GM18870 (cell line): Measurements from ENCODE around the gene MTPN.
A peak's percentile ranks its signal among the peaks of the same experiment; 100 is the strongest.

Experiments
- ATAC-seq: cut with Tn5 transposase; IDR thresholded peaks from one replicate; pipeline ENCODE4 v1.9.1; 2021; ENCODE audit warnings: moderate library complexity; ENCODE audit not compliant: unreplicated experiment

The MTPN gene, protein sequence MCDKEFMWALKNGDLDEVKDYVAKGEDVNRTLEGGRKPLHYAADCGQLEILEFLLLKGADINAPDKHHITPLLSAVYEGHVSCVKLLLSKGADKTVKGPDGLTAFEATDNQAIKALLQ

GRCh38 chr7:135977007-135977741, at the start of gene MTPN:
Gene MTPN (minus strand): TSS chr7:135977359. CDS start chr7:135977100, 259 bp downstream.
- peak; percentile 41 for ATAC-seq

- ATAC-seq, result no peak
These were observed 49.0 kb upstream of the MTPN start for GRCh38 chr7:136026209-136026608.

GRCh38 chr7:136023134-136023869, 46.1 kb upstream of the MTPN start:
- ATAC-seq, result no peak

GRCh38 chr7:136020556-136020955, 43.4 kb upstream of the MTPN start:
- ATAC-seq, result no peak

DNA sequence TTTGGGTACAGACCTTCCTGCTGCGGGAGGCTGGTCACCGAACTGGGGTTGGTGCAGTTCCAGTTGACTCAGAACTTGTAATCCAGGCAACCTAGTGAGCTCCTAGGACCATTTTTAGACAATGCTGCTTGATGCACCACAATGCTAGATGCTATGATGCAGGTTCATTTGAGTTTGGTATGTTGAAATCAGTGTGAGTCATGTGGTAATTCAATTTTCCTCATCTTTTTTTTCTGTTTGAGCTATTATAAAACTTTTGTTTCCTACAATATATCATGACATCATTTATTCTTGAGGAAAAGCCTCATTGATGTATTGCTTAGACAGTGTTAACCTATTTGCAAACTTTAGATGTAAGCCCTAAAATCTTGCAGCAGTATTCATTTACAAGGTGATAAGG, 40.9 kb upstream of the MTPN start:
- ATAC-seq, result no peak

GRCh38 chr7:136016649-136017395, 39.7 kb upstream of the MTPN start:
- peak; percentile 73 for ATAC-seq

- ATAC-seq, result no peak
These were observed 38.5 kb upstream of the MTPN start for GRCh38 chr7:136015638-136016037.

GRCh38 chr7:136014659-136015058, 37.5 kb upstream of the MTPN start:
- no peak for ATAC-seq

DNA sequence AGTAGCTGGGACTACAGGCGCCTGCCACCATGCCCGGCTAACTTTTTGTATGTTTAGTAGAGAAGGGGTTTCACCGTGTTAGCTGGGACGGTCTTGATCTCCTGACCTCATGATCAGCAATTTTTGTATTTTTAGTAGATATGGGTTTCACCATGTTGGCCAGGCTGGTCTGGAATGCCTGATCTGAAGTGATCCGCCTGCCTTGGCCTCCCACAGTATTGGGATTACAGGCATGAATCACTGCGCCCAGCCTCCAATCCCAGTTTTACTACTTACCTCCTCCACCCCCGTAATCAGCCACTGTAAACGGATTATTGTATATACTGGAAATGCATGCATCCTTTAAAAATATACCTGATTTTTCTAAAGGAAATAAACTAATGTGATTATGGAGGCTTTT, 35.1 kb upstream of the MTPN start:
- ATAC-seq, result no peak

DNA sequence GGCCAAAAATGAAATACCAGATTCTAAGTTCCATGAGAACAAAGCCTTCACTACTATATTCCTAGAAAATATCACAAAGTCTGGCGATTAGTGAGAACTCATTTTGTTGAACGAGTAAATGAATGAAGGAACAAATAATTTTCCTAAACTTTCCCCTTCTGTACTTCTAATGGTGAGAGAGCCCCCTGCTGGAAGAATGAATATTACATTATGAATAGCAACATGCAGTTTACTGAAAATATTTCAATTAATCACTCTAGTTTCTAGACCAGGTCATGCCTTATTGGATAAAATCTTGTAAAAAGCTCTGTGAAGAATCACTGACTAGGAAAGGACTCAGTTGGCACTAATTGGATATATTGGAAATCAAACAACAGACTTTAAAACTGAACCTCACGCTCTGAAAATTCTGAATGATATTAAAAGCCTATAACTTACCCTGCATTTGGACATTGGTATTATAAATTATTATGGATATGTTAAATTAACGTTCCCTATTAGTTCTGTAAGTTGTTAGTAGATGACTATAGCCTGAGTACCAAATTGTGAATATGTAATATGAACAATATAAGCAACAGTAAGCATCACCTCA, 32.4 kb upstream of the MTPN start:
- no peak for ATAC-seq

DNA sequence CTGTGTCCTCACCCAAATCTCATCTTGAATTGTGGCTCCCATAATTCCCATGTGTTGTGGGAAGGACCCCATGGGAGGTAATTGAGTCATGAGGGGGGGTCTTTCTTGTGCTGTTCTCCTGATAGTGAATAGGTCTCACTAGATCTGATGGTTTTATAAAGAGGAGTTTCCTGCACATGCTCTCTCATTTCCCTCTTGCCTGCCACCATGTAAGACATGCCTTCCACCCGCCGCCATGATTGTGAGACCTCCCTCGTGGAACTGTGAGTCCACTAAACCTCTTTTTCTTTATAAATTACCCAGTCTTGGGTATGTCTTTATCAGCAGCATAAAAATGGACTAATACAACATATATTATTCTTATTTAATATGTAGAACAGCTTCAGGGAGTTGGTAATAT, 29.0 kb upstream of the MTPN start:
- ATAC-seq, result no peak

- ATAC-seq, result no peak
These were observed 26.9 kb upstream of the MTPN start for GRCh38 chr7:136004083-136004482.

GRCh38 chr7:136002802-136003201, 25.6 kb upstream of the MTPN start:
- ATAC-seq, result no peak

- ATAC-seq, result no peak
These were observed 23.2 kb upstream of the MTPN start for GRCh38 chr7:136000288-136000913.

GRCh38 chr7:135998081-135998480, 20.9 kb upstream of the MTPN start:
- ATAC-seq, result no peak

DNA sequence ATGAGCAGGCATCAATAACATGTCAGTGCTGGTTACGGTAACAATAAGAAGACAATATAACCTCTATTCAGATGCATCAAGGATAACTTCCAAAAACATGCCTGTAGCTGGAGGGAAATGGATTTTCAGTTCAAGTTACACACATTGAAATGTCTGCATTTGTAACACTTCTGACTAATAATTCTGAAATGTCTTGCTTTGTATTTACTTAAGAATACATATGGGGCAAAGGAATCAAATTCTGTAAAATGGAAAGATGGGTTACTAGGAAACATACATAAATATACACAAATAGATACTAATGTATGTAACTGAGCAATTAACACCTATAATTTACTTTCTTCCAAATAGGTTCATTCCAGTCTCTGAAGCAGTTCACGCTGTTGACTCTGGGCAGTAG, 18.6 kb upstream of the MTPN start:
- no peak for ATAC-seq

- ATAC-seq, result no peak
These were observed 17.5 kb upstream of the MTPN start for GRCh38 chr7:135994466-135995205.

DNA sequence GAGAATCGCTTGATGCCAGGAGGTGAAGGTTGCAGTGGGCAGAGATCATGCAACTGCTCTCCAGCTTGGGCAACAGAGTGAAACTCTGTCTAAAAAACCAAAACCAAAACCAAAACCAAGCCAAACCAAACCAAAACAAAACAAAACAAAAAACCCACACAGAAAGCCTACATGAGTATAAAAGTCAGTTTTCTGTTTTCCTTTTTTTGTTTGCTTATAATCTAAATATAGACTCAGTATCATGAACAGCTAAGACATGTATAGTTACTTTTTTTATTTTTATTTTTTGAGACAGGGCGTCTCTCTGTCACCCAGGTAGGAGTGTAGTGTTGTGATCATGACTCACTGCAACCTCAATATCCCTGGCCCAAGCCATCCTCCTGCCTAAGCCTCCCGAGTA, 16.8 kb upstream of the MTPN start:
- ATAC-seq, result peak; percentile 78

DNA sequence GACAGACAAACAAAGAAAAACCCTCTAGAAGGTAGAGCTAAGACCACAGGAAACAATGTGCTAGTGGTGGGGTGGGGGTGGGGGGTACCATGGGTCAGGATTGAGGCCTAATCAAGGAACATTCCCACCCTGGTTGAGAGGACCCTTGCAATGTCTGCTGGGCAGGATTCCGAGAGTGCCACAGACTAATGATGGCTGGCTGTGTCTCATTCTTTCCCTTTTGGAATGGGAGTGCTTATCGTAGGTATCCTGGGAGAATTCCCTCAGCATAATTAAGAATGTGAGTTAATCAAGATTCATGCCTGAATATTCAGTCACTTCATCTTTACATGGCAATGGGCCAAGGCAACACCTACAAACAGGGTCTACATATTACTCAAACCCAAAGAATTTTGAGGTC, 14.7 kb upstream of the MTPN start:
- ATAC-seq, result no peak

DNA sequence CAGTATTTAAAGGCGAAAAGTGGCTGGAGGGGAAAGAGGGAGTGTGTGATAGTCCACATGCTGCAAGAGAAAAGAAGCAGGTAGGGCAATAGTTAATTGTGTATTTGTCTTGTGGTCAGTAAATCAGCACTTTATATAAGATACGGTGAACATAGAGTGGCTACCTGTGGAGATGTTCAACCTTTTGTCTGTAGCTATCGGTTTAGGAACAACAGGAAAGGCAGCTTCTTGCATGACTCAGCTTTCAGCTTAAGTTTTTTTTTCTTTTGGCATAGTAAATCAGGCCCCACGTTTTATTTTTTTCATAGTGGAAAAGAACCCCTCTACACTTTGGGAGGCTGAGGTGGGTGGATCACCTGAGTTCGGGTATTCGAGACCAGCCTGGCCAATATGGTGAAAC, 14.2 kb upstream of the MTPN start:
- no peak for ATAC-seq
